Mucosa of stomach (tissue), 1 donor: ENCODE data around the gene CALCOCO2.
"Not testable (repeated sequence)": the region's sequence is repeated elsewhere in the genome, so short reads cannot be mapped to it uniquely, and the experiment has no call there.

Experiments
- H3K27me3 ChIP-seq: one replicate; pipeline ENCODE4 v1.7.0; 2013; ENCODE audit warnings: mild to moderate bottlenecking, low read length; ENCODE audit not compliant: control insufficient read depth, insufficient read depth
- H3K36me3 ChIP-seq: one replicate; pipeline ENCODE4 v1.7.0; 2013; ENCODE audit warnings: low read length; ENCODE audit not compliant: control insufficient read depth, insufficient read depth
- H3K4me1 ChIP-seq: one replicate; pipeline ENCODE4 v1.7.0; 2013; ENCODE audit warnings: mild to moderate bottlenecking, low read length; ENCODE audit not compliant: control insufficient read depth, insufficient read depth
- H3K4me3 ChIP-seq: one replicate; pipeline ENCODE4 v1.7.0; 2013; ENCODE audit warnings: low read length
- H3K9ac ChIP-seq: one replicate; pipeline ENCODE4 v1.7.0; 2013; ENCODE audit warnings: mild to moderate bottlenecking, low read length, moderate library complexity
- H3K9me3 ChIP-seq: one replicate; pipeline ENCODE4 v1.7.0; 2013; ENCODE audit warnings: mild to moderate bottlenecking, low read length, moderate library complexity; ENCODE audit not compliant: control insufficient read depth
- donor health status: Pancreatic carcinoma.

Gene CALCOCO2

GRCh38 chr17:48868916-48869500, 38.2 kb downstream of the CALCOCO2 start:
- no peaks in the 10 kb centered on the region for H3K27me3 ChIP-seq
- no peak overlapping the region for H3K4me3 ChIP-seq
- H3K36me3 ChIP-seq = peaks cover 10% of the 10 kb centered on the region
- H3K9me3 ChIP-seq = no peaks in the 10 kb centered on the region
- H3K4me1 ChIP-seq = peaks cover 52% of the 10 kb centered on the region
- H3K9ac ChIP-seq = no peak overlapping the region

GRCh38 chr17:48869821-48870318, 39.0 kb downstream of the CALCOCO2 start:
- Histone ChIP-seq H3K4me3 (no peak overlapping the region), H3K4me1 (peaks cover 53% of the 10 kb centered on the region), H3K9me3 (no peaks in the 10 kb centered on the region), H3K36me3 (peaks cover 2% of the 10 kb centered on the region), H3K9ac (no peak overlapping the region), H3K27me3 (no peaks in the 10 kb centered on the region)

- Histone ChIP-seq H3K27me3 (no peaks in the 10 kb centered on the region), H3K4me1 (peaks cover 53% of the 10 kb centered on the region), H3K9ac (no peak overlapping the region), H3K9me3 (no peaks in the 10 kb centered on the region), H3K4me3 (no peak overlapping the region), H3K36me3 (no peaks in the 10 kb centered on the region)
Measured at GRCh38 chr17:48871035-48871550, 40.3 kb downstream of the CALCOCO2 start.

GRCh38 chr17:48871551-48872351, 40.9 kb downstream of the CALCOCO2 start:
- peaks cover 53% of the 10 kb centered on the region for H3K4me1 ChIP-seq
- H3K4me3 ChIP-seq = no peak overlapping the region
- H3K36me3 ChIP-seq = no peaks in the 10 kb centered on the region
- H3K9me3 ChIP-seq = no peaks in the 10 kb centered on the region
- H3K9ac ChIP-seq = peak overlapping the region; percentile 14
- H3K27me3 ChIP-seq = no peaks in the 10 kb centered on the region

- not testable (repeated sequence) for H3K27me3 ChIP-seq, H3K4me3 ChIP-seq, H3K9me3 ChIP-seq, H3K36me3 ChIP-seq
- H3K4me1 ChIP-seq = peaks cover 53% of the 10 kb centered on the region
- peak overlapping the region; percentile 14 for H3K9ac ChIP-seq
Measured at GRCh38 chr17:48872409-48872808, 41.6 kb downstream of the CALCOCO2 start.

GRCh38 chr17:48873209-48873608, 42.4 kb downstream of the CALCOCO2 start:
- H3K4me1 ChIP-seq = peaks cover 57% of the 10 kb centered on the region
- H3K4me3 ChIP-seq = no peak overlapping the region
- no peaks in the 10 kb centered on the region for H3K27me3 ChIP-seq
- H3K36me3 ChIP-seq = no peaks in the 10 kb centered on the region
- H3K9ac ChIP-seq = no peak overlapping the region
- H3K9me3 ChIP-seq = no peaks in the 10 kb centered on the region

- H3K36me3 ChIP-seq = no peaks in the 10 kb centered on the region
- H3K4me1 ChIP-seq = peaks cover 59% of the 10 kb centered on the region
- no peak overlapping the region for H3K9ac ChIP-seq
- no peak overlapping the region for H3K4me3 ChIP-seq
- H3K9me3 ChIP-seq = no peaks in the 10 kb centered on the region
- no peaks in the 10 kb centered on the region for H3K27me3 ChIP-seq
Measured at GRCh38 chr17:48873696-48874443, 43.0 kb downstream of the CALCOCO2 start.

- Histone ChIP-seq H3K36me3 (no peaks in the 10 kb centered on the region), H3K9me3 (no peaks in the 10 kb centered on the region), H3K9ac (no peak overlapping the region), H3K27me3 (no peaks in the 10 kb centered on the region), H3K4me1 (peaks cover 7% of the 10 kb centered on the region), H3K4me3 (no peak overlapping the region)
Measured at GRCh38 chr17:48878920-48879898, 48.4 kb downstream of the CALCOCO2 start.

GRCh38 chr17:48882272-48882671, 51.4 kb downstream of the CALCOCO2 start:
- Histone ChIP-seq H3K4me3 (no peak overlapping the region), H3K9ac (no peak overlapping the region), H3K4me1 (peaks cover 7% of the 10 kb centered on the region), H3K27me3 (no peaks in the 10 kb centered on the region), H3K36me3 (no peaks in the 10 kb centered on the region), H3K9me3 (no peaks in the 10 kb centered on the region)

GRCh38 chr17:48883171-48883570, 52.3 kb downstream of the CALCOCO2 start:
- Histone ChIP-seq H3K4me3 (no peak overlapping the region), H3K36me3 (no peaks in the 10 kb centered on the region), H3K27me3 (no peaks in the 10 kb centered on the region), H3K4me1 (peaks cover 3% of the 10 kb centered on the region), H3K9me3 (no peaks in the 10 kb centered on the region), H3K9ac (no peak overlapping the region)

GRCh38 chr17:48890086-48890485, 59.3 kb downstream of the CALCOCO2 start:
- Histone ChIP-seq H3K36me3 (no peaks in the 10 kb centered on the region), H3K4me3 (no peak overlapping the region), H3K9me3 (no peaks in the 10 kb centered on the region), H3K9ac (no peak overlapping the region), H3K27me3 (no peaks in the 10 kb centered on the region), H3K4me1 (no peaks in the 10 kb centered on the region)
